Endothelial cell of umbilical vein (primary cell): ENCODE results near the gene TMEM175. TPM values are rescaled to one million over a fixed set of nuclear protein-coding genes. Genes with fewer than 3 reads are reported as not detected.

ENCODE experiments used
- BruUV-seq: library from RNA; stranded (reverse); fragments of 400-500 nt; replicated peaks from 2 replicates; lab custom pipeline; 2021; lab: Mats Ljungman, UMichigan
- CTCF ChIA-PET: fragments of 300-600, 350-600 bp; sonication (Branson Sonifier 250); formaldehyde crosslinking; loops from one replicate; lab custom pipeline; 2021; ENCODE audit warnings: antibody characterized with exemption, inconsistent platforms; lab: Charles Lee
- POLR2A ChIA-PET: fragments of 300-600, 350-600 bp; sonication (Branson Sonifier 250); formaldehyde crosslinking; loops from one replicate; lab custom pipeline; 2021; ENCODE audit warnings: antibody characterized with exemption, inconsistent platforms; lab: Charles Lee
- DNase-seq: peaks from one replicate; pipeline ENCODE4 v3.0.0-alpha.2; 2011; ENCODE audit warnings: low read depth, low spot score
- FAIRE-seq: peaks from 2 replicates; lab custom pipeline; 2011; peaks lifted over from hg19 to GRCh38; lab: Jason Lieb, UNC
- H2AFZ ChIP-seq: 2 replicates; pipeline ENCODE4 v1.6.0; 2012; ENCODE audit warnings: low read depth, low read length, control low read depth, inconsistent platforms
- H3K27ac ChIP-seq: 2 replicates; pipeline ENCODE4 v1.5.1; 2011; ENCODE audit warnings: low read depth, mild to moderate bottlenecking, control low read depth, low read length, moderate library complexity; ENCODE audit not compliant: insufficient read depth
- H3K27me3 ChIP-seq, 2 experiments: 2 replicates each; pipeline versions ENCODE4 v1.6.0 to v1.6.1; 2011; ENCODE audit warnings: low read length in 2 of 2, mixed read lengths in 1 of 2; ENCODE audit not compliant: control insufficient read depth in 2 of 2, insufficient read depth in 2 of 2
- H3K36me3 ChIP-seq, 2 experiments: 2 replicates in 1 of 2; 3 replicates in 1 of 2; pipeline ENCODE4 v1.5.1; 2011; ENCODE audit warnings: low read length in 2 of 2, mild to moderate bottlenecking in 1 of 2, moderate library complexity in 1 of 2; ENCODE audit not compliant: control insufficient read depth in 2 of 2, insufficient read depth in 2 of 2; ENCODE audit errors: extremely low read depth in 1 of 2
- H3K4me1 ChIP-seq: 3 replicates; pipeline ENCODE4 v1.5.1; 2011; ENCODE audit warnings: mild to moderate bottlenecking, low read length; ENCODE audit not compliant: control insufficient read depth, insufficient read depth; ENCODE audit errors: extremely low read depth
- H3K4me2 ChIP-seq: 2 replicates; pipeline ENCODE4 v1.6.1; 2011; ENCODE audit warnings: low read length, control low read depth, mixed read lengths; ENCODE audit not compliant: insufficient read depth
- H3K4me3 ChIP-seq, 3 experiments: fragments of 200-600 bp in 1 of 3; sonication (generic), shearing (Covaris generic) in 1 of 3; replicated peaks in 1 of 3; 2 replicates each; pipeline ENCODE4 v1.5.1; 2011 to 2016; ENCODE audit warnings: control low read depth in 3 of 3, low read length in 3 of 3, mild to moderate bottlenecking in 2 of 3, inconsistent platforms in 1 of 3, low read depth in 1 of 3, moderate library complexity in 1 of 3; ENCODE audit not compliant: insufficient read depth in 1 of 3
- H3K79me2 ChIP-seq: 2 replicates; pipeline ENCODE4 v1.6.0; 2012; ENCODE audit warnings: low read length, inconsistent platforms; ENCODE audit not compliant: control insufficient read depth, insufficient read depth
- H3K9ac ChIP-seq: replicated peaks from 2 replicates; pipeline ENCODE3; 2011; ENCODE audit warnings: low read length, control low read depth; ENCODE audit not compliant: insufficient read depth; ENCODE audit errors: extremely low read depth
- H3K9me1 ChIP-seq: replicated peaks from 3 replicates; pipeline ENCODE4 v1.6.0; 2011; ENCODE audit warnings: mild to moderate bottlenecking, low read length; ENCODE audit not compliant: control insufficient read depth, insufficient read depth; ENCODE audit errors: extremely low read depth
- H3K9me3 ChIP-seq: replicated peaks from 2 replicates; pipeline ENCODE4 v1.5.1; 2012; ENCODE audit warnings: low read length, inconsistent platforms; ENCODE audit not compliant: control insufficient read depth, insufficient read depth
- H4K20me1 ChIP-seq: replicated peaks from 2 replicates; pipeline ENCODE3; 2011; ENCODE audit warnings: mild to moderate bottlenecking, low read length; ENCODE audit not compliant: control insufficient read depth, insufficient read depth; ENCODE audit errors: extremely low read depth
- EZH2 ChIP-seq: IDR thresholded peaks from 2 replicates; pipeline ENCODE4 v1.6.1; 2012; ENCODE audit warnings: borderline replicate concordance, low read depth, mild to moderate bottlenecking, moderate library complexity, low read length, inconsistent platforms; ENCODE audit not compliant: severe bottlenecking
- POLR2A ChIP-seq: IDR thresholded peaks from 2 replicates; pipeline ENCODE4 v1.6.1; 2012; ENCODE audit warnings: low read depth, mild to moderate bottlenecking, control low read depth, low read length
- POLR2AphosphoS5 ChIP-seq: IDR thresholded peaks from 2 replicates; pipeline ENCODE4 v1.6.1; 2012; ENCODE audit warnings: low read depth, mild to moderate bottlenecking, control low read depth, low read length, moderate library complexity; ENCODE audit not compliant: insufficient read depth
- dilution Hi-C: fragments of 300-500 bp; cut with MboI; formaldehyde crosslinking; loops from one replicate; pipeline ENCODE4 v1.15.0; 2019; ENCODE audit warnings: low sequenced_read_pairs; ENCODE audit not compliant: extremely low pct_ligation_motif_present
- intact Hi-C: fragments of 100-400 bp; cut with micrococcal nuclease; formaldehyde crosslinking; loops from one replicate; pipeline ENCODE4 v1.10.0; 2022
- polyA plus RNA-seq, 4 experiments: library from polyadenylated mRNA; depleted of rRNA in 3 of 4; stranded (reverse) in 3 of 4; unstranded in 1 of 4; fragments of >200 nt; gene quantifications; 2 replicates each; pipeline versions ENCODE4 v1.2.1 to v1.2.3, GENCODE V29; 2011 to 2012; ENCODE audit warnings: missing spikeins in 1 of 4
- total RNA-seq: library from RNA; stranded (reverse); gene quantifications from 2 replicates; pipeline ENCODE4 v1.2.3, GENCODE V29; 2021
- TF ChIP-seq, protein P1 (sequence below), 2 donors: IDR thresholded peaks; 1 replicate in 1 of 2; 2 replicates in 1 of 2; pipeline ENCODE4 v1.5.1; 2011; ENCODE audit warnings: low read length in 2 of 2, mild to moderate bottlenecking in 2 of 2, moderate library complexity in 2 of 2, control low read depth in 1 of 2, inconsistent platforms in 1 of 2, low read depth in 1 of 2; ENCODE audit not compliant: insufficient read depth in 1 of 2; ENCODE audit errors: extremely low read depth in 1 of 2

TMEM175 gene
- total and polyA plus RNA-seq, 2 donors (not counting 3 experiments of a cell fraction or from before 2014, with no cell fraction given) = 21.9 to 80.1 TPM

DNA sequence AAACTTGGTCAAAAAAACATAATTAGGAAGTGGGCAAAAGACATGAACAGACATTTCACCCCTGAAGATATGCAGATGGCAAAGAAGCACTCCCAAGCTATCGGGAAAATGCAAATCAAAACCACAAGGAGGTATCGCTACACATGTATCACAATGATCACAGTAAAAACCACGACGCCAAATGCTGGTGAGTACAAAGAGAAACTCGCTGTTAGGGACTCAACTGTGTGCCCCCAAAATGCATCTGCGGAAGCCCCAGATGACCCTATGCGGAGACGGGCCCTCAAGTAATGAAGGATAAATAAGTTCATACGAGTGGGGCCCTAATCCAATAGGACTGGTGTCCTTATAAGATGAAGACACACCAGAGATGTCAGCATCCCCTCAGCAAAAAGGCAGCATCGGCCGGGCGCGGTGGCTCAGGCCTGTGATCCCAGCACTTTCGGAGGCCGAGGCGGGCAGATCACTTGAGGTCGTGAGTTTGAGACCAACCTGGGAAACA is 10.4 kb upstream of the TMEM175 start:
- H3K27ac ChIP-seq = no peak overlapping the region
- TF ChIP-seq POLR2AphosphoS5 (no peak), EZH2 (no peak), POLR2A (no peak)
- TF ChIP-seq, protein P1, sequence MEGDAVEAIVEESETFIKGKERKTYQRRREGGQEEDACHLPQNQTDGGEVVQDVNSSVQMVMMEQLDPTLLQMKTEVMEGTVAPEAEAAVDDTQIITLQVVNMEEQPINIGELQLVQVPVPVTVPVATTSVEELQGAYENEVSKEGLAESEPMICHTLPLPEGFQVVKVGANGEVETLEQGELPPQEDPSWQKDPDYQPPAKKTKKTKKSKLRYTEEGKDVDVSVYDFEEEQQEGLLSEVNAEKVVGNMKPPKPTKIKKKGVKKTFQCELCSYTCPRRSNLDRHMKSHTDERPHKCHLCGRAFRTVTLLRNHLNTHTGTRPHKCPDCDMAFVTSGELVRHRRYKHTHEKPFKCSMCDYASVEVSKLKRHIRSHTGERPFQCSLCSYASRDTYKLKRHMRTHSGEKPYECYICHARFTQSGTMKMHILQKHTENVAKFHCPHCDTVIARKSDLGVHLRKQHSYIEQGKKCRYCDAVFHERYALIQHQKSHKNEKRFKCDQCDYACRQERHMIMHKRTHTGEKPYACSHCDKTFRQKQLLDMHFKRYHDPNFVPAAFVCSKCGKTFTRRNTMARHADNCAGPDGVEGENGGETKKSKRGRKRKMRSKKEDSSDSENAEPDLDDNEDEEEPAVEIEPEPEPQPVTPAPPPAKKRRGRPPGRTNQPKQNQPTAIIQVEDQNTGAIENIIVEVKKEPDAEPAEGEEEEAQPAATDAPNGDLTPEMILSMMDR (IDR thresholded peaks at IDR 0.05; ENCODE audit: extremely low read depth in 1 of 2, insufficient read depth in 1 of 2, low read depth in 1 of 2, low read length in 2 of 2) = no peak
- FAIRE-seq (no peak), DNase-seq (no peak)
- H3K36me3 ChIP-seq = no peaks in the 10 kb centered on the region
- CTCF ChIA-PET = interaction anchor here (0.9 to 1.1 kb wide), 2 partner anchors 12 to 65 kb away, joined by 3 read pairs; partner anchors contain the start of gene IDUA
- dilution Hi-C loops = no loop called here
- no peak overlapping the region for H3K4me3 ChIP-seq
- BruUV-seq = no TSS peak
- POLR2A ChIA-PET = no interaction called here
- no peaks in the 10 kb centered on the region for H3K9me3 ChIP-seq
- peaks cover 89% of the 10 kb centered on the region for H3K79me2 ChIP-seq
- H3K9ac ChIP-seq = no peak overlapping the region
- no peaks in the 10 kb centered on the region for H3K27me3 ChIP-seq
- H2AFZ ChIP-seq = no peak overlapping the region
- no peaks in the 10 kb centered on the region for H3K4me1 ChIP-seq
- H3K9me1 ChIP-seq = no peaks in the 10 kb centered on the region
- intact Hi-C loops = no loop called here
- H3K4me2 ChIP-seq = no peak overlapping the region
- no peaks in the 10 kb centered on the region for H4K20me1 ChIP-seq
